ENCODE results near the gene UFM1.

The UFM1 gene

DNA sequence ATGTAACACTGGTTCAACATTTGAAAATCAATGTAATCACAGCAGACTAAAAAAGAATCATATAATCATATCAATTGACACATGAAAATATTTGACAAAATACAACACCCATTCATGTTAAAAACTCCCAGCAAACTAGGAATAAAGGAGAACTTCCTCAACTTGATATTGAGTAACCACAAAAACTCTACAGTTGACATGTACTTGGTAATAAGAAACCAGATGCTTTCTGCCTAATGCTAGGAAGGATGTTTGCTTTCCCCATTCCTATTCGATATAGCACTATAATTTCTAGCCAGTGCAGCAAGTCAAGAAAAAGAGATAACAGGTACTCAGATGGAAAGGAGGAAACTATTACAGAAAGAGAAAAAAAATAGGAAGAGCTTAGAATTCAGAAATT lies 26.9 kb downstream of the UFM1 start:
- Histone ChIP-seq H3K36me3 (ENCODE audit: insufficient read depth, low read length) (no peaks in the 10 kb centered on the region), H3K4me1 (ENCODE audit: insufficient read depth, low read length) (no peaks in the 10 kb centered on the region)

DNA sequence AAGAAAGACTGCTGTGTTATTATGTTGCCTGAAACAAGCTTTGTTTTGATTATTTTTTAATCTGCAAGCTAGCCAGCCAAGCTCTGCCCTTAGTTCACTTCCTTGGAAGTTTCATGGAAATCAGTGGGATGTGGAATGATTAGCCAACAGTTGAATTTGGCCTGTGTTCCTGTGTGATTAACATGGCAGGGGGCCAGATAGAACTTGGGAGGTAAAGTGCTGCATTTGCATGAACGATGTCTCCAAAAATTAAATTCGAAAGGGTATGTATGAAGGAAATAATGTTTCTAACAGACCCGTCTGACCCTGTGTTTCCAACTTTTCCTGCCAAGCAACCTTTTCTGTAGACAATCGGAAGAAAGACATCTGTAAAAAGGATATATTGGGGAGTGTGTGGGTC lies 32.2 kb downstream of the UFM1 start:
- H3K27me3 ChIP-seq (ENCODE audit: insufficient read depth, low read length) = no peaks in the 10 kb centered on the region
- no peaks in the 10 kb centered on the region for H3K4me1 ChIP-seq (ENCODE audit: insufficient read depth, low read length)
- H3K9me3 ChIP-seq (ENCODE audit: low read length) = no peaks in the 10 kb centered on the region
- no peak overlapping the region for H3K4me3 ChIP-seq (ENCODE audit: low read length)
- H3K36me3 ChIP-seq (ENCODE audit: insufficient read depth, low read length) = no peaks in the 10 kb centered on the region
- no peak overlapping the region for H2AFZ ChIP-seq (ENCODE audit: low read depth, low read length)

More for the DNA sequence above, 26.9 kb downstream of the UFM1 start:
- H3K9me3 ChIP-seq (ENCODE audit: low read length) = no peaks in the 10 kb centered on the region
- no peaks in the 10 kb centered on the region for H3K27me3 ChIP-seq (ENCODE audit: insufficient read depth, low read length)
- H3K4me3 ChIP-seq (ENCODE audit: low read length) = no peak overlapping the region
- no peak overlapping the region for H2AFZ ChIP-seq (ENCODE audit: low read depth, low read length)

DNA sequence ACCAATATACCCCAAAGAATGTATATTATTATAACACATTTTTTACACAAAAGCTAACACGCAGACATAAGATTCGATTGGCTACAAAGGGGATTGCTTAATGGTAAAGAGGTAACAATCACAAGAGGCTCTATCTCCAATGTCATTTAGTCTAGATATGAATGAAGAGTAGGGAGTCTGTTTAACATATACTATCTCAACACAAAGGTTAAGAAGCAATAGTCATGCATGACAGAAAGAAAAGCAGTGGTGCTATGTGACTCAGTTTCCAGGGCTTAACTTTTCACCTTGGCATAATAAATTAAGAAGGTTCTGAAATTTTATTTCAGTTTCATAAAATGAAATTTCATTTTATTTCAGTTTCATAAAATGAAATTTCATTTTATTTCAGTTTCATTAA lies 33.3 kb downstream of the UFM1 start:
- Histone ChIP-seq H3K4me1 (ENCODE audit: insufficient read depth, low read length) (no peaks in the 10 kb centered on the region), H3K27me3 (ENCODE audit: insufficient read depth, low read length) (no peaks in the 10 kb centered on the region), H2AFZ (ENCODE audit: low read depth, low read length) (no peak overlapping the region), H3K9me3 (ENCODE audit: low read length) (no peaks in the 10 kb centered on the region), H3K4me3 (ENCODE audit: low read length) (no peak overlapping the region), H3K36me3 (ENCODE audit: insufficient read depth, low read length) (no peaks in the 10 kb centered on the region)

DNA sequence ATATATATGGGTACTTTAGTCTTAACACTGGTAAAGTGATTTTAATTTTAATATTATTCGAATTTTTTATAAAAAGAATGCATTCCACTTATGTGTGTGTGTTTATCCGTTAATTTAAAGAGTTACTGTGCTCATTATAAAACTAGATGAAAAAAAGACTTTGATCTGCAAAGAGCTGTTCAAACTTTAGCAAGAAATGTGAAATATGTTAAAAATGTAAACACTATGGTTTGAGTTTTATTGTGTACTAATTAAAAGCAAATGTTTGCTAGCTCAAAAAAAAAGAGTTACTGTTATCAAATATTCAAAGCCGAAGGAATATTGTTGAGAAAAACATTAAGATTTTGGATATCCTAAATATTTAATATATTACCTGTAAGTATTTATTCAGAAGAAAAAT lies 34.5 kb downstream of the UFM1 start:
- Histone ChIP-seq H3K4me1 (ENCODE audit: insufficient read depth, low read length) (no peaks in the 10 kb centered on the region), H3K27me3 (ENCODE audit: insufficient read depth, low read length) (no peaks in the 10 kb centered on the region), H2AFZ (ENCODE audit: low read depth, low read length) (no peak overlapping the region), H3K9me3 (ENCODE audit: low read length) (no peaks in the 10 kb centered on the region), H3K36me3 (ENCODE audit: insufficient read depth, low read length) (no peaks in the 10 kb centered on the region), H3K4me3 (ENCODE audit: low read length) (no peak overlapping the region)

DNA sequence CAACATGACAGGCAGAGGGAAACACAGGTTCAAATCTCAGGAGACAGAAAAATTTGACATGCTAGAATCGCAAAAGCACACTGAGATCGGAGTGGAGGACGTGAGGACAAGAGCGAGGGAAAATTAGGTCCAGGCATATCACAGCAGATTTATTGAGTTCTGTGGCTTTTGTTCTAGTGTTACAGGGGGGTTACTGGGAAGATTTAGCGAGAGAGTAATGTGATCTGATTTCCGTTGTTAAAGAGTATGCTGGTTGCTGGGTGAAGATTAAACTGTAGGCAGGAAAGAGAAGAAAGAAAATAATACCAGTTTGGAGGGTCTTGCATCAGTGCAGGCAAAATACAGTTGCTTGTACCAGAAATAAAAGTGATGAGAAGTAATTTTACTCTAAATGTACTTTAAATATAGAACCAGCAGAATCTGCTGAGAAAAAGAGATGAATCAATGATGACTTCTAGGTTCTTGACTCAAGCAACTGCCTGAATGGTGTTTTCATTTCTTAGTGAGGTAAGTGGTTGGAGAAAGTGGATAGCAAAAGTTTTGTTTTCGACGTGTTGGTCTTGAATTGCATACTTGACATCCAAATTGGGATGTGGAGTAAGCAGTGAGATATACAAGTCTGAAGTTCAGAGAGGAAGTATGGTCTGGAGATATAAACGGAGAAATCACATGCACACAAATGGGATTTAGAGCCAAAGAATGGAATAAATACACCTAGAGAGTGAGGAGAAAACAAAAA lies 35.7 kb downstream of the UFM1 start:
- Histone ChIP-seq H3K4me1 (ENCODE audit: insufficient read depth, low read length) (no peaks in the 10 kb centered on the region), H3K9me3 (ENCODE audit: low read length) (no peaks in the 10 kb centered on the region), H3K36me3 (ENCODE audit: insufficient read depth, low read length) (no peaks in the 10 kb centered on the region)

DNA sequence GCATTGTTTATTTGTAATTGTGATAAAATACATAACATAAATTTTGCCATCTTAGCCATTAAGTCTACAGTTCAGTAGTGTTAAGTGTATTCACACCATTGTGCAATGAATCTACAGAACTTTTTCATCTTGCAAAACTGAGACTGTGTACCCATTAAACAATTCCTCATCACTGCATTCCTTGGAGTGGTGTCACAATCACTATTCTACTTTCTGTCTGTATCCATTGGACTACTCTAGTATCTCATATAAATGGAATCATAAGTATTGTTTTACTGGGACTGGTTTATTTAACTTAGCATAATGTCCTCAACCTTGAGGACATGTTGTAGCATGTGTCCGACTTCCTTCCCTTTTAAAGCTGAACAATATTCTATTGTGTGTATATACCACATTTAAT lies 36.8 kb downstream of the UFM1 start:
- H3K27me3 ChIP-seq (ENCODE audit: insufficient read depth, low read length) = no peaks in the 10 kb centered on the region
- H3K36me3 ChIP-seq (ENCODE audit: insufficient read depth, low read length) = no peaks in the 10 kb centered on the region
- no peak overlapping the region for H3K4me3 ChIP-seq (ENCODE audit: low read length)
- no peaks in the 10 kb centered on the region for H3K9me3 ChIP-seq (ENCODE audit: low read length)
- H3K4me1 ChIP-seq (ENCODE audit: insufficient read depth, low read length) = no peaks in the 10 kb centered on the region
- H2AFZ ChIP-seq (ENCODE audit: low read depth, low read length) = peak overlapping the region; percentile 47

More for the DNA sequence above, 35.7 kb downstream of the UFM1 start:
- Histone ChIP-seq H3K4me3 (ENCODE audit: low read length) (no peak overlapping the region), H3K27me3 (ENCODE audit: insufficient read depth, low read length) (no peaks in the 10 kb centered on the region), H2AFZ (ENCODE audit: low read depth, low read length) (no peak overlapping the region)

DNA sequence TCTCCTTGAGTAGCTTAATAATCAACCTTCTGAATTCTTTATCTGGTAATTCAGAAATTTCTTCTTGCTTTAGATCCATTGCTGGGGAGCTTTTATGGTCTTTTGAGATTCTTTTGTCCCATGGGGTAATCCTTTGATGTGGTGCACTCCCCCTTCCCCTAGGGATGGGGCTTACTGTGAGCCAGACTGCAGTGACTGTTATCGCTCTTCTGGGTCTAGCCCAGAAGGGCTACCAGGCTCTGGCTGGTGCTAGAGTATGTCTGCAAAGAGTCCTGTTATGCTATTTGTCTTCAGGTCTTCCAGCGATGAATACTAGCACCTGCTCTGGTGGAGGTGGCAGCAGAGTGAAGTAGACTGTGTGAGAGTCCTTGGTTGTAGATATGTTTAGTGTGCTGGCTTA lies 41.7 kb downstream of the UFM1 start:
- Histone ChIP-seq H3K4me1 (ENCODE audit: insufficient read depth, low read length) (no peaks in the 10 kb centered on the region), H3K4me3 (ENCODE audit: low read length) (no peak overlapping the region), H3K27me3 (ENCODE audit: insufficient read depth, low read length) (no peaks in the 10 kb centered on the region), H3K9me3 (ENCODE audit: low read length) (no peaks in the 10 kb centered on the region), H2AFZ (ENCODE audit: low read depth, low read length) (no peak overlapping the region), H3K36me3 (ENCODE audit: insufficient read depth, low read length) (no peaks in the 10 kb centered on the region)

DNA sequence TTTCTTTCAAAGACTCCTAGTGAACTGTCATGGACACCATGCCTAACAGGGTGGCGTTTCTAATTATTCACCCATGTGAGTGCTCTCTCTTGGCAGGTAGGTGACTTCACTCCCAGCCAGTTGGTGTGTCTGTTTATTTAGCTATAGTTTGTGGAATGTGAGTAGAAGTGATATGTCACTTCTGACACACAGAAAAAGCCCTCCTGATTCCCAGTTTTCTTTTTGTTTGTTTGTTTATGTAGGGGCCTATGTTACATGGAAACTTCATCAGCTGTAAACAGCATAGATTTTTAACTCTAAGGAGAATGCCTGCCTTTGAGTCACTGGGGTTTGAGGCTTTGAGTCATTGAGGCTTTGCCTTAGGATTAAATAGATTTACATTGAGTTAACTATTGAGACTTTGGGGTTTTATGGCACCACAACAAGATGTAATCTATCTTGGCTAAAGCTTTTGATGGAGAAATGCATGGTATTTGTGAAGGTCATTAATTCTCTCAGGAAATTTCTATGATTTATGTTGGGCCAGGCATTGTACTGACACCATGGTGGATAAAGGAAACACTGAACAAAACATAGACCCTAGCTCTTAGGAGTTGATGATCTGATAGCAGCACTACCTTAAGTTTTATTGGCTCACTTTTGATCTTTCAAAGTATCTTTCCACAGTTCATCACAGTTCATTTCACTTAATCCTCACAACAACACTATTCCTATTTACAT lies 45.3 kb downstream of the UFM1 start:
- Histone ChIP-seq H3K36me3 (ENCODE audit: insufficient read depth, low read length) (no peaks in the 10 kb centered on the region), H3K4me1 (ENCODE audit: insufficient read depth, low read length) (no peaks in the 10 kb centered on the region), H3K27me3 (ENCODE audit: insufficient read depth, low read length) (no peaks in the 10 kb centered on the region), H3K9me3 (ENCODE audit: low read length) (no peaks in the 10 kb centered on the region), H2AFZ (ENCODE audit: low read depth, low read length) (no peak overlapping the region), H3K4me3 (ENCODE audit: low read length) (no peak overlapping the region)

DNA sequence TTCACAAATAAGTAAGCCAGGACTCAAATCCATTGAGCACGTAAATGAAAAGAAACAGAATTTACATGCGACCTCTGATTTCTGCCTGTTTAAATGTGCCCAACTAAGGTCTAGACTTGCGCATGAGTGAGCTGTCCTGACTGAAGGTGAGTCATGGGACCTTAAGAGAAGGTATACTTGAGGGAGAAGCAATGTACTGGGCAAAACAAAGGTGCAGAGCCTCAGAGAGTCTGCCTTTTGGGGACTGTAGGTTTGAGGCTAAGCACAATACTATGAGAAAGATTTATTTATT lies 45.8 kb downstream of the UFM1 start:
- no peaks in the 10 kb centered on the region for H3K9me3 ChIP-seq (ENCODE audit: low read length)

DNA sequence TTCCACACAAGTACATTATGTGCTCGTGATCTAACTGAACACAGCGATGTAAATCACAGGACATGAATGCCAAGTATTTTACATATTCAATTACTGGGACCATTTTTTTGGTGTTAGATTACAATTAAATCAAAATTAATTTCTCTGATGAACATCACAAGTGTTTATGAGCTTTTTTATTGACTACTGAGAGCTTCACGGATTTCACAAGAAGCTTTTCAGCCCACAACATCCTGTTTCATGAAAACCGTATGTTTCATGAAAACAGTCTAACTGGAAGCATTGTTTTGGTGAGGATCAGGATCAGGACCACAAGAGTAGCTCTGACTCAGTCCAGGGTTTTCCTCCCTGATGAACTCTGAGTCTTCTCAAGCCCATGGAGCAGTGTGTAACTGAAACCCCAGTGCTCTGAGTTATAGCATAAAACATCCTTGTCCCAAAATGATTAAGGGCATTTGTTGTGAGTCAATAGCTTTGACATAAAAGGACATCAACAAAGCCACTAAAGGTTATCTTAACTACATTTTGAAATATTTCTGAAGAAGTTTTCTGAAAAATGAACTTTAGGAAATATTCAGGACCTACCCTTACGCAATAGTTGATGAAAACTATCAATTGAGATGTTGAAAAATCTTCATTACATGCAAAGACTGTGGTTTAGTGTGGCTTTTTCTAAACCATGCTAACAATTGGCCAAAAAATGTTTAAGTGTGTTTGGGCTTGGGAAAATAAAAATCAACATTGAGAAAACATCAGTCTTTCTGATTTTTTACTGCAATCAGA lies 49.3 kb downstream of the UFM1 start:
- Histone ChIP-seq H2AFZ (ENCODE audit: low read depth, low read length) (no peak overlapping the region), H3K36me3 (ENCODE audit: insufficient read depth, low read length) (no peaks in the 10 kb centered on the region), H3K27me3 (ENCODE audit: insufficient read depth, low read length) (no peaks in the 10 kb centered on the region), H3K9me3 (ENCODE audit: low read length) (no peaks in the 10 kb centered on the region), H3K4me1 (ENCODE audit: insufficient read depth, low read length) (no peaks in the 10 kb centered on the region), H3K4me3 (ENCODE audit: low read length) (no peak overlapping the region)

More for the DNA sequence above, 45.8 kb downstream of the UFM1 start:
- Histone ChIP-seq H3K27me3 (ENCODE audit: insufficient read depth, low read length) (no peaks in the 10 kb centered on the region), H3K36me3 (ENCODE audit: insufficient read depth, low read length) (no peaks in the 10 kb centered on the region), H3K4me1 (ENCODE audit: insufficient read depth, low read length) (no peaks in the 10 kb centered on the region), H3K4me3 (ENCODE audit: low read length) (no peak overlapping the region), H2AFZ (ENCODE audit: low read depth, low read length) (no peak overlapping the region)

DNA sequence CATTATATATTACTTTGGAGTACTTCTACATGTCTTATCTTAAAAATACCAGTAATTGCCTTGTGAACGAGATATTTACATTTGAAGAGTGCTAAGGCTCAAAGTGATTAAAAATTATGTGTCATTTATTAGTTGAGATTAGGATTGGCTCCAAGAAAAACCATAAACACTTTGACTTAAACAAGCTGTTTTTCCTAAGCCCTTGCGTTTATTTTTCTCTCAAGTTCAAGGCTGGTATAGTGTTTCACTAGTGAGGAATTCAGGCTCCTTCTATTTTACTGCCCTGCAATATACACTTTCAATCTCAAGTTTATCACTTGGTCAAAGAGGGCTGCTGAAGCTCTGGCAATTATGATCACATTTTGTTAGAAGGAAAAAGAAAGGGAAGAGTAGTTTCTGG lies 49.9 kb downstream of the UFM1 start:
- Histone ChIP-seq H3K27me3 (ENCODE audit: insufficient read depth, low read length) (no peaks in the 10 kb centered on the region), H3K4me1 (ENCODE audit: insufficient read depth, low read length) (no peaks in the 10 kb centered on the region), H3K4me3 (ENCODE audit: low read length) (no peak overlapping the region), H2AFZ (ENCODE audit: low read depth, low read length) (no peak overlapping the region), H3K9me3 (ENCODE audit: low read length) (no peaks in the 10 kb centered on the region), H3K36me3 (ENCODE audit: insufficient read depth, low read length) (no peaks in the 10 kb centered on the region)

DNA sequence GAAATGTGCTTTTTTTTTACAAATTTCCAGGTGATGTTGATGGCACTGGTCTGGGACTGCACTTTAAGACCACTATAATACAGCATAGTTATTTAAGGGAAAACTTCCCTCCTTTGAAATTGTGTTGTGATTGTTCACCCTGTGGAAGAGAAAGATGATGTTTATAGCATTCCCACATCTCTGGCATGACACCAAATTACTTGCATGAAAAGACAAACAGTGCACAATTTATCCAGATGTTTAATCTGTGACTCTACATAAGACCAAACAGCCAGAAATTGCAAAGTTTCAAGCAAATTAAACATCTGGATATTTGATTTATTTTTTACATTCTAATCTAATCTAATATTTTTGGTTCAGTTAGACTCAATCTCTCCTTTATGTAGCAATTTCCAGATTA lies 51.6 kb downstream of the UFM1 start:
- Histone ChIP-seq H3K4me3 (ENCODE audit: low read length) (no peak overlapping the region), H3K9me3 (ENCODE audit: low read length) (no peaks in the 10 kb centered on the region), H3K27me3 (ENCODE audit: insufficient read depth, low read length) (no peaks in the 10 kb centered on the region), H2AFZ (ENCODE audit: low read depth, low read length) (no peak overlapping the region), H3K36me3 (ENCODE audit: insufficient read depth, low read length) (no peaks in the 10 kb centered on the region), H3K4me1 (ENCODE audit: insufficient read depth, low read length) (no peaks in the 10 kb centered on the region)

DNA sequence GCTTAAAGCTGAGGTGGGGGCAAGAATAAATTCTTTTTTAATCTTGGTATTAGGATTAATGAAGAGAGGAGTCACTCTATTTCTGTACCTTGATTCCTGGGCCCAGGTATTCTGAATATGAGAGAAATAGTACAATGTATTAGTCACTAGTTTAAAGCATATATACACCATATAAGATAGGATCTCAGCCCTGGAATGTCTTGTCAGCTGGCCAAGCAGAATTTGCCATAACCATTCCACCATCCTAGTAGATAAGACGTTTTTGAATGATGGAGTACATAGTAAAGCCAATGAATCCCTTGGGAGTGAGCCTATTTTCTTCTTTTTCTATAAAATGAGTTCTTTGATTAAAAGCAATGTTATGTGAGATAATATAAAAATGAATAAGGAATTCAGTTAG lies 55.6 kb downstream of the UFM1 start:
- H3K27me3 ChIP-seq (ENCODE audit: insufficient read depth, low read length) = no peaks in the 10 kb centered on the region
- no peaks in the 10 kb centered on the region for H3K4me1 ChIP-seq (ENCODE audit: insufficient read depth, low read length)
- H3K9me3 ChIP-seq (ENCODE audit: low read length) = no peaks in the 10 kb centered on the region
- H2AFZ ChIP-seq (ENCODE audit: low read depth, low read length) = no peak overlapping the region
- no peak overlapping the region for H3K4me3 ChIP-seq (ENCODE audit: low read length)
- no peaks in the 10 kb centered on the region for H3K36me3 ChIP-seq (ENCODE audit: insufficient read depth, low read length)
